Transverse colon (tissue), 4 donors: Measurements from ENCODE around the gene PLEKHM2. TPM values are rescaled to one million over a fixed set of nuclear protein-coding genes. Genes with fewer than 3 reads are reported as not detected.
A peak's percentile ranks its signal among the peaks of the same experiment; 100 is the strongest.

ENCODE experiments used
- DNase-seq: peaks from one replicate; pipeline ENCODE4 v3.0.0-alpha.2; 2019
- H3K27ac ChIP-seq, 4 donors: fragments of 200-600 bp; sonication (generic); 2 replicates each; pipeline ENCODE4 v1.5.1; 2016 to 2018; ENCODE audit warnings: inconsistent platforms in 4 of 4
- H3K27me3 ChIP-seq: fragments of 200-600 bp; sonication (generic); 2 replicates; pipeline ENCODE4 v1.5.1; 2017; ENCODE audit warnings: inconsistent platforms
- H3K36me3 ChIP-seq, 4 donors: fragments of 200-600 bp; sonication (generic); 2 replicates each; pipeline ENCODE4 v1.5.1; 2017 to 2019; ENCODE audit warnings: inconsistent platforms in 4 of 4
- H3K4me1 ChIP-seq, 4 donors: fragments of 200-600 bp; sonication (generic); 2 replicates each; pipeline ENCODE4 v1.5.1; 2017 to 2020; ENCODE audit warnings: inconsistent platforms in 4 of 4
- H3K4me3 ChIP-seq, 4 donors: fragments of 200-600 bp; sonication (generic); 1 replicate in 1 of 4; 2 replicates in 3 of 4; pipeline versions ENCODE4 v1.5.1 to v1.6.1; 2017 to 2019; ENCODE audit warnings: inconsistent platforms in 4 of 4
- H3K9me3 ChIP-seq, 2 donors: fragments of 200-600 bp; sonication (generic); 2 replicates each; pipeline ENCODE4 v1.5.1; 2017 to 2019; ENCODE audit warnings: inconsistent platforms in 2 of 2
- CTCF ChIP-seq, 5 experiments: fragments of 200-600 bp in 3 of 5; fragments of 450-650 bp in 2 of 5; sonication (generic) in 3 of 5; IDR thresholded peaks; 1 replicate in 2 of 5; 2 replicates in 3 of 5; pipeline ENCODE4 v1.5.1; 2016 to 2017; ENCODE audit warnings: antibody characterized with exemption in 5 of 5, inconsistent platforms in 3 of 5, mild to moderate bottlenecking in 2 of 5, moderate library complexity in 1 of 5
- EP300 ChIP-seq: sonication (generic); formaldehyde crosslinking; IDR thresholded peaks from one replicate; pipeline ENCODE4 v1.6.1; 2017; ENCODE audit warnings: antibody characterized with exemption, low read depth
- POLR2A ChIP-seq: fragments of 450-650 bp; IDR thresholded peaks from one replicate; pipeline ENCODE4 v1.6.1; 2016; ENCODE audit warnings: antibody characterized with exemption, mild to moderate bottlenecking, moderate library complexity
- POLR2AphosphoS5 ChIP-seq, 3 donors: sonication (generic); formaldehyde crosslinking; IDR thresholded peaks; one replicate each; pipeline ENCODE4 v1.6.1; 2016; ENCODE audit warnings: antibody characterized with exemption in 3 of 3
- WGBS, 2 donors: methylation state at CpG; one replicate each; pipeline ENCODE4 v1.1.5; 2018; ENCODE audit warnings: low coverage in 1 of 2; 5-methylcytosine and 5-hydroxymethylcytosine counted together
- in situ Hi-C, 4 donors: fragments of 200-750 bp; cut with MboI; loops; one replicate each; pipeline versions ENCODE4 v1.15.0 to v1.15.1; 2017; ENCODE audit warnings: low sequenced_read_pairs in 3 of 4, low pct_ligation_motif_present in 1 of 4, low pct_unique_long_range_greater_than_20kb in 1 of 4
- intact Hi-C: fragments of 100-400 bp; cut with DNase I; formaldehyde crosslinking; loops from one replicate; pipeline ENCODE4 v1.15.1; 2023; ENCODE audit warnings: low total_unique reads
- total RNA-seq, 4 donors: library from RNA; depleted of rRNA; stranded (reverse); fragments of >200 nt; gene quantifications; one replicate each; pipeline ENCODE4 v1.1.0, GENCODE V29; 2016

The PLEKHM2 gene
- total RNA-seq, 4 donors from 2014 or later = 27.7 to 40.3 (median 33.0) TPM

- in situ Hi-C loops (no loop called here), intact Hi-C loops (no loop called here)
- peaks cover 0 to 45% (median 15%) of the 10 kb centered on the region in 4 donors for H3K36me3 ChIP-seq
- H3K27ac ChIP-seq = no peak overlapping the region
- H3K4me3 ChIP-seq = no peak overlapping the region
- no peaks in the 10 kb centered on the region for H3K9me3 ChIP-seq
- TF ChIP-seq POLR2AphosphoS5 (IDR thresholded peaks at IDR 0.05) (no peak), EP300 (no peak), POLR2A (no peak), CTCF (IDR thresholded peaks at IDR 0.05) (no peak)
- no peak for DNase-seq
- WGBS, 2 donors = 94% methylated on average over 4 of the region's 4 CpGs; no CpG with 5 or more reads in 1 of the 2 donors
- H3K27me3 ChIP-seq = no peaks in the 10 kb centered on the region
- H3K4me1 ChIP-seq = peaks cover 0 to 2% (median 0%) of the 10 kb centered on the region in 4 donors
Measured at GRCh38 chr1:15722411-15722810, 38.3 kb downstream of the PLEKHM2 start.

DNA sequence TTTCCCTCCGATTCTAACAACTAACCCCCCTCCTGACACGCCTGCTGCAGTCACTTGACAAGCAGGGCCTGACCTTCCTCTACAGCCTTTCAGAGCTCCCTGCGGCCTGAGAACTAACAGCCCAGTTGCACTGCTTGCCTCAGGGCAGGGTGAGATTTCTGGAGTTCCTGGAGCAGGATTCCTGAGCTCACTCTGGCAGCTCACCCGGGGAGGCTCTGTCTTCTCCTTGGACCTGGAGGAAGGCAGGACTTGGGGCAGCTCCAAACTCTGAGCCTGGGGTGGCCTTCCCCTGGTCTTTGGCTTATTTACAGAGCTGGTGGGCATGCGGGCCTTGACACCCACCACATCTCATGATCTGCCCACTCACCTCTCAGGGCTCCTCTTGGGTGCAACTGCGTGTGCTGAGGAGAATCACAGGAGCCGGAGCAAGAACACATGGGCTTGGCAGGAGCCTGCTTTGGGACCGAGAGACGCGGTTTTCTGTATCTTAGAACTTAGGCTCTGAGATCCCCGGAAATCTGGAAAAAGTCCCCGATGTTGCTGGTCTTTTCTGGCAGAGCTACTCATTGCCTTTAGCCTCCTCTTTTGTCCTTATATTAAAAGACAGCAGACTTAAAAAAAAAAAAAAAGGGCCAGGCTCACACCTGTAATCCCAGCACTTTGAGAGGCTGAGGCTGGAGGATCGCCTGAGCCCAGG, 38.9 kb downstream of the PLEKHM2 start:
- H3K27ac ChIP-seq = no peak overlapping the region
- DNase-seq = no peak
- H3K4me3 ChIP-seq = no peak overlapping the region
- H3K36me3 ChIP-seq = peaks cover 0 to 45% (median 17%) of the 10 kb centered on the region in 4 donors
- in situ Hi-C loops = no loop called here
- no peaks in the 10 kb centered on the region for H3K4me1 ChIP-seq
- 85 to 89% methylated on average over 4 to 13 of the region's 13 CpGs for WGBS, 2 donors
- H3K27me3 ChIP-seq = no peaks in the 10 kb centered on the region
- intact Hi-C loops = no loop called here
- no peaks in the 10 kb centered on the region for H3K9me3 ChIP-seq
- TF ChIP-seq CTCF (IDR thresholded peaks at IDR 0.05) (no peak), POLR2AphosphoS5 (IDR thresholded peaks at IDR 0.05) (no peak), POLR2A (no peak), EP300 (no peak)

DNA sequence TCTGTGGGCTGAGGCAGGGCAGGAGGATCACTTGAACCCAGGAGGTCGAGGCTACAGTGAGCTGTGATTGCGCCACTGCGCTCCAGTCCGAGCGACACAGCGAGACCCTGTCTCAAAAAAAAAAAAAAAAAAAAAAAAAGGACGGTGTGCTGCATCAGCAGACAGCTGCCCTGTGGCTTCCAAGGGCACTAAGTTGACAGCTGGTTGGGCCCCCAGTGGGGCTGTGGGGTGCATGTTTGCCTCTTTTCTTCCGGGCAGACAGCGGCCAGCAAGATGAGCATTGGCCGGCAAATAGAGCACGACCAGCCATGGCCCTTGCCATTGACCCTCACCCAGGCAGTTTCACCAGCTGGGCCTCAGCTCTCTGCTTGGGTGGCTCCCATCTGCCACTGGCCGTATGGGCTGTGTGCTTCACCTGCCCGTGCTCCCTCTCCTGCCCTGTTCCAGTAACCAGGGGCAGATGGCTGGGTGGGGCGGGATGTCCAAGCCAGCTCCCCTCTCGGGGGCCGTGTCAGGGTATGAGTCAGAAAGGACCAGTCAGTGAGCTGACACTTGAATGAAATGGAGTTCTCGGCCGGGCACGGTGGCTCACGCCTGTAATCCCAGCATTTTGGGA, 39.6 kb downstream of the PLEKHM2 start:
- H3K36me3 ChIP-seq = peaks cover 0 to 50% (median 20%) of the 10 kb centered on the region in 4 donors
- H3K4me3 ChIP-seq = no peak overlapping the region
- in situ Hi-C loops = no loop called here
- 88 to 89% methylated on average over 6 to 19 of the region's 20 CpGs for WGBS, 2 donors
- no peaks in the 10 kb centered on the region for H3K4me1 ChIP-seq
- peak in 1 of 3 donors; percentile 13 for TF ChIP-seq POLR2AphosphoS5 (IDR thresholded peaks at IDR 0.05)
- TF ChIP-seq EP300 = no peak
- intact Hi-C loops = no loop called here
- no peaks in the 10 kb centered on the region for H3K27me3 ChIP-seq
- H3K27ac ChIP-seq = no peak overlapping the region
- no peak for DNase-seq
- no peaks in the 10 kb centered on the region for H3K9me3 ChIP-seq

GRCh38 chr1:15724949-15725880, 41.1 kb downstream of the PLEKHM2 start:
- intact Hi-C loops = no loop called here
- H3K4me3 ChIP-seq = no peak overlapping the region
- in situ Hi-C loops = no loop called here

DNA sequence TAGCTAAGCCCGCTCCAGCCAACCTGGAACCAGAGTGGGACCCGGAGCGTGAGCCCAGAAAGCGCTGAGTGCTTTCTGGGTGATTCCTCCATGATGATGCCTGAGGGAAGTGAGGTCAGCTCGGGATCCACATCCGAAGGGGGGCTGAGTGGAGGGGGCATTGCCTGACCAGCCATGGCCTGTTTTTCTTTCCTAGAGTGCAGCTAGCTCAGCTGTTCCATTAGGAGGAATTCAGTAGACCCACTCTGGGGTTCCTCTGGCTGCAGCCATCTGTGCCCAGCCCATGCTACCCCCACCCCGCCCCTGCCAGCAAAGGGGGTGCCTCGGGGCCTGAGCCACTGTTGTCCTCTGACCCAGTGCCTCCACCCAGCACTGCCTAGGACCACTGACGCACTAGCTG, 42.4 kb downstream of the PLEKHM2 start:
- intact Hi-C loops = no loop called here
- Histone ChIP-seq H3K27ac (no peak overlapping the region), H3K4me1 (no peaks in the 10 kb centered on the region), H3K27me3 (no peaks in the 10 kb centered on the region), H3K9me3 (no peaks in the 10 kb centered on the region), H3K4me3 (no peak overlapping the region), H3K36me3 (peaks cover 0 to 45% (median 22%) of the 10 kb centered on the region in 4 donors)
- no peak for DNase-seq
- TF ChIP-seq POLR2A (no peak), POLR2AphosphoS5 (IDR thresholded peaks at IDR 0.05) (no peak), CTCF (IDR thresholded peaks at IDR 0.05) (no peak), EP300 (no peak)
- 93% methylated on average over 9 of the region's 9 CpGs; no CpG with 5 or more reads in 1 of the 2 donors for WGBS, 2 donors
- in situ Hi-C loops = no loop called here

More at GRCh38 chr1:15724949-15725880, 41.1 kb downstream of the PLEKHM2 start:
- H3K36me3 ChIP-seq = peaks cover 0 to 46% (median 21%) of the 10 kb centered on the region in 4 donors
- 84% methylated on average over 23 of the region's 26 CpGs; no CpG with 5 or more reads in 1 of the 2 donors for WGBS, 2 donors
- no peak for TF ChIP-seq EP300
- H3K27ac ChIP-seq = no peak overlapping the region
- no peaks in the 10 kb centered on the region for H3K4me1 ChIP-seq
- no peak for DNase-seq
- H3K9me3 ChIP-seq = no peaks in the 10 kb centered on the region
- no peaks in the 10 kb centered on the region for H3K27me3 ChIP-seq
